ENCODE data around the gene LNPK.

GRCh38 chr2:175926272-175926671 is 75.8 kb downstream of the LNPK start:
- no peak for TF ChIP-seq CTCF (conservative IDR thresholded peaks at IDR 0.05)
- TF ChIP-seq EZH2 (IDR thresholded peaks at IDR 0.05; ENCODE audit: low read depth) = no peak

Data from PC-9 (cell line).